GM19193 (cell line): ENCODE measurements around the gene ARSK.

ENCODE experiments used
- POLR2A ChIP-seq: IDR thresholded peaks from 4 replicates; pipeline ENCODE4 v1.6.1; 2011; ENCODE audit not compliant: insufficient read depth, insufficient read length; ENCODE audit errors: extremely low read depth

ARSK gene

GRCh38 chr5:95624368-95624767 is 69.5 kb downstream of the ARSK start:
- TF ChIP-seq POLR2A: no peak

GRCh38 chr5:95626701-95627100 is 71.8 kb downstream of the ARSK start:
- no peak for TF ChIP-seq POLR2A

GRCh38 chr5:95627971-95628810 is 73.3 kb downstream of the ARSK start:
- no peak for TF ChIP-seq POLR2A

GRCh38 chr5:95628933-95629332 is 74.0 kb downstream of the ARSK start:
- no peak for TF ChIP-seq POLR2A

- TF ChIP-seq POLR2A: no peak
Observed at GRCh38 chr5:95630394-95630917, 75.6 kb downstream of the ARSK start.

- TF ChIP-seq POLR2A: no peak
Observed at GRCh38 chr5:95631255-95631958, 76.5 kb downstream of the ARSK start.

- TF ChIP-seq POLR2A: no peak
Observed at GRCh38 chr5:95631991-95632675, 77.2 kb downstream of the ARSK start.

GRCh38 chr5:95633671-95634070 is 78.8 kb downstream of the ARSK start:
- TF ChIP-seq POLR2A: no peak

GRCh38 chr5:95634081-95634480 is 79.2 kb downstream of the ARSK start:
- no peak for TF ChIP-seq POLR2A

- no peak for TF ChIP-seq POLR2A
Observed at GRCh38 chr5:95638632-95639031, 83.7 kb downstream of the ARSK start.

GRCh38 chr5:95641741-95642220 is 86.9 kb downstream of the ARSK start:
- no peak for TF ChIP-seq POLR2A

- no peak for TF ChIP-seq POLR2A
Observed at GRCh38 chr5:95643152-95643551, 88.3 kb downstream of the ARSK start.

GRCh38 chr5:95644351-95645042 is 89.6 kb downstream of the ARSK start:
- no peak for TF ChIP-seq POLR2A
